GM18909 (cell line): ENCODE measurements around the gene PRPF40B.
"Not testable (repeated sequence)": the region's sequence is repeated elsewhere in the genome, so short reads cannot be mapped to it uniquely, and the experiment has no call there.

ENCODE experiments used
- ATAC-seq: cut with Tn5 transposase; IDR thresholded peaks from one replicate; pipeline ENCODE4 v1.9.1; 2021; ENCODE audit warnings: mild to moderate bottlenecking; ENCODE audit not compliant: unreplicated experiment, poor library complexity

PRPF40B gene

GRCh38 chr12:49623142-49623904 lies at the start of gene PRPF40B:
Gene PRPF40B, plus strand, starts transcription at chr12:49623561. Its CDS starts 30 bp downstream, at chr12:49623591.
- peak; percentile 76 for ATAC-seq

GRCh38 chr12:49577589-49578315 lies 45.6 kb upstream of the PRPF40B start:
- ATAC-seq = no peak

- no peak for ATAC-seq
Measured at GRCh38 chr12:49578471-49579112, 44.8 kb upstream of the PRPF40B start.

GRCh38 chr12:49580572-49581535 lies 42.5 kb upstream of the PRPF40B start:
- ATAC-seq = no peak

- no peak for ATAC-seq
Measured at GRCh38 chr12:49582201-49582600, 41.2 kb upstream of the PRPF40B start.

GRCh38 chr12:49582850-49583249 lies 40.5 kb upstream of the PRPF40B start:
- no peak for ATAC-seq

- ATAC-seq = no peak
Measured at GRCh38 chr12:49583366-49584094, 39.8 kb upstream of the PRPF40B start.

- ATAC-seq = no peak
Measured at GRCh38 chr12:49584591-49584990, 38.8 kb upstream of the PRPF40B start.

GRCh38 chr12:49585477-49586459 lies 37.6 kb upstream of the PRPF40B start:
- ATAC-seq = no peak

GRCh38 chr12:49587174-49587908 lies 36.0 kb upstream of the PRPF40B start:
- no peak for ATAC-seq

- ATAC-seq = no peak
Measured at GRCh38 chr12:49588281-49588680, 35.1 kb upstream of the PRPF40B start.

- no peak for ATAC-seq
Measured at GRCh38 chr12:49588721-49589516, 34.4 kb upstream of the PRPF40B start.

- ATAC-seq = no peak
Measured at GRCh38 chr12:49598527-49598926, 24.8 kb upstream of the PRPF40B start.

GRCh38 chr12:49599961-49600360 lies 23.4 kb upstream of the PRPF40B start:
- no peak for ATAC-seq

GRCh38 chr12:49603721-49604120 lies 19.6 kb upstream of the PRPF40B start:
- no peak for ATAC-seq

- ATAC-seq = no peak
Measured at GRCh38 chr12:49604856-49605255, 18.5 kb upstream of the PRPF40B start.

GRCh38 chr12:49605539-49605938 lies 17.8 kb upstream of the PRPF40B start, which contains the start of gene FAM186B:
Gene FAM186B, minus strand, starts transcription at chr12:49605639. Its CDS starts 162 bp downstream, at chr12:49605477.
- not testable (repeated sequence) for ATAC-seq
